BLaER1 treated with 17β-estradiol and CSF1 and Interleukin-3, amounts not matched to agents 10 nM and 100 nM (cell line): ENCODE data around the gene PIK3AP1.

Source experiments
- H3K27ac ChIP-seq, 11 experiments: shearing (Covaris generic); formaldehyde crosslinking; 2 replicates each; pipeline ENCODE4 v1.8.1; 2022
- H3K27me3 ChIP-seq, 11 experiments: shearing (Covaris generic); formaldehyde crosslinking; 2 replicates each; pipeline ENCODE4 v1.8.1; 2022
- H3K36me3 ChIP-seq, 11 experiments: shearing (Covaris generic); formaldehyde crosslinking; 2 replicates each; pipeline ENCODE4 v1.8.1; 2022
- H3K4me1 ChIP-seq, 10 experiments: shearing (Covaris generic); formaldehyde crosslinking; 2 replicates each; pipeline ENCODE4 v1.8.1; 2022
- H3K4me2 ChIP-seq, 11 experiments: shearing (Covaris generic); formaldehyde crosslinking; 2 replicates each; pipeline ENCODE4 v1.8.1; 2022
- H3K4me3 ChIP-seq, 10 experiments: shearing (Covaris generic); formaldehyde crosslinking; 2 replicates each; pipeline ENCODE4 v1.8.1; 2022
- H3K9ac ChIP-seq, 11 experiments: shearing (Covaris generic); formaldehyde crosslinking; 2 replicates each; pipeline ENCODE4 v1.8.1; 2022
- H3K9me3 ChIP-seq, 11 experiments: shearing (Covaris generic); formaldehyde crosslinking; replicated peaks in 1 of 11; 2 replicates each; pipeline ENCODE4 v1.8.1; 2022
- H4K20me1 ChIP-seq, 11 experiments: shearing (Covaris generic); formaldehyde crosslinking; 2 replicates each; pipeline ENCODE4 v1.8.1; 2022
- Cebpa-rat ChIP-seq, 11 experiments: shearing (Covaris generic); IDR thresholded peaks; 2 replicates each; pipeline ENCODE4 v1.8.1; 2022

The PIK3AP1 gene

GRCh38 chr10:96691761-96692160 lies 28.6 kb downstream of the PIK3AP1 start:
- Histone ChIP-seq H4K20me1 (peaks cover 0 to 100% (median 99%) of the 10 kb centered on the region in 11 experiments; a peak in 19 of 22 replicates), H3K4me2 (peak overlapping the region in 6 of 11 experiments; percentile 4 to 98 (median 86); a peak in 7 of 22 replicates), H3K27me3 (no peaks in the 10 kb centered on the region), H3K36me3 (peaks cover 48 to 87% (median 78%) of the 10 kb centered on the region in 11 experiments), H3K4me3 (no peak overlapping the region), H3K9me3 (no peaks in the 10 kb centered on the region), H3K9ac (no peak overlapping the region), H3K4me1 (peaks cover 53 to 100% (median 92%) of the 10 kb centered on the region in 10 experiments), H3K27ac (peak overlapping the region in 3 of 11 experiments; percentile 13 to 35 (median 17); a peak in 3 of 22 replicates)
- TF ChIP-seq Cebpa-rat (IDR thresholded peaks at IDR 0.05) = no peak

- Histone ChIP-seq H3K9me3 (no peaks in the 10 kb centered on the region), H3K27ac (peak overlapping the region in 5 of 11 experiments; percentile 13 to 35 (median 17); a peak in 5 of 22 replicates), H3K9ac (no peak overlapping the region), H3K4me2 (peak overlapping the region in 8 of 11 experiments; percentile 9 to 98 (median 86); a peak in 14 of 22 replicates), H3K27me3 (no peaks in the 10 kb centered on the region), H3K4me1 (peaks cover 53 to 100% (median 92%) of the 10 kb centered on the region in 10 experiments), H4K20me1 (peaks cover 0 to 100% (median 99%) of the 10 kb centered on the region in 11 experiments; a peak in 19 of 22 replicates), H3K36me3 (peaks cover 47 to 88% (median 79%) of the 10 kb centered on the region in 11 experiments), H3K4me3 (no peak overlapping the region)
- no peak for TF ChIP-seq Cebpa-rat (IDR thresholded peaks at IDR 0.05)
Observed at GRCh38 chr10:96690755-96691730, 29.3 kb downstream of the PIK3AP1 start.

DNA sequence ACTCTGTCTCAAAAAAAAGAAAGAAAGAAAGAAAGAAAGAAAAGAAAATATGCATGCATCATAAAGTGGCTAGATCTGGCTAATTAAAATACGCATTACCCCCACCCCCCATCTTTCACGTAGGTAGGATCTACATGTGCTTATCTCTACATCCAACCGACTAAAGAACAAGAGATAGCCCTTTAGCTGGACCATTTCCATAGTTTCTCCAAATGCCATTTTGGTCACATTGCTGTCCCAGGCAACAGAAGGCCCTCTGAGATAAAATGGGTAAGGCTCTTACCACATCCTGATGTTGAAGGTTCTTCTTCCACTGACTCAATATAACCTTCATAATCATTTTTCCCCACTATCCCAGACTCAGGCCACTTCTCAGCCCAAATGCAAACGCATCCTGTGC lies 31.5 kb downstream of the PIK3AP1 start:
- peak overlapping the region; percentile 53 to 98 (median 83) for H3K4me2 ChIP-seq
- no peak for TF ChIP-seq Cebpa-rat (IDR thresholded peaks at IDR 0.05)

GRCh38 chr10:96687317-96688012 lies 32.8 kb downstream of the PIK3AP1 start:
- Histone ChIP-seq H3K27ac (peak overlapping the region; percentile 6 to 65 (median 45); a peak in 17 of 22 replicates), H3K4me1 (peaks cover 59 to 100% (median 85%) of the 10 kb centered on the region in 10 experiments), H3K9ac (peak overlapping the region in 6 of 11 experiments; percentile 9 to 30 (median 18); a peak in 5 of 22 replicates), H3K4me3 (no peak overlapping the region; a peak in 1 of 20 replicates), H3K36me3 (peaks cover 73 to 100% (median 93%) of the 10 kb centered on the region in 11 experiments), H4K20me1 (peaks cover 5 to 100% (median 100%) of the 10 kb centered on the region in 11 experiments; a peak in 19 of 22 replicates), H3K27me3 (no peaks in the 10 kb centered on the region), H3K9me3 (peaks cover 0 to 1% (median 0%) of the 10 kb centered on the region in 11 experiments; a peak in 3 of 22 replicates), H3K4me2 (peak overlapping the region; percentile 60 to 98 (median 83))
- no peak for TF ChIP-seq Cebpa-rat (IDR thresholded peaks at IDR 0.05)

More for the DNA sequence above, 31.5 kb downstream of the PIK3AP1 start:
- Histone ChIP-seq H3K9me3 (no peaks in the 10 kb centered on the region), H3K4me1 (peaks cover 59 to 100% (median 93%) of the 10 kb centered on the region in 10 experiments), H3K27me3 (no peaks in the 10 kb centered on the region), H4K20me1 (peaks cover 5 to 100% (median 100%) of the 10 kb centered on the region in 11 experiments; a peak in 19 of 22 replicates), H3K4me3 (no peak overlapping the region), H3K9ac (no peak overlapping the region), H3K27ac (peak overlapping the region in 8 of 11 experiments; percentile 6 to 65 (median 29); a peak in 10 of 22 replicates), H3K36me3 (peaks cover 70 to 100% (median 93%) of the 10 kb centered on the region in 11 experiments)

DNA sequence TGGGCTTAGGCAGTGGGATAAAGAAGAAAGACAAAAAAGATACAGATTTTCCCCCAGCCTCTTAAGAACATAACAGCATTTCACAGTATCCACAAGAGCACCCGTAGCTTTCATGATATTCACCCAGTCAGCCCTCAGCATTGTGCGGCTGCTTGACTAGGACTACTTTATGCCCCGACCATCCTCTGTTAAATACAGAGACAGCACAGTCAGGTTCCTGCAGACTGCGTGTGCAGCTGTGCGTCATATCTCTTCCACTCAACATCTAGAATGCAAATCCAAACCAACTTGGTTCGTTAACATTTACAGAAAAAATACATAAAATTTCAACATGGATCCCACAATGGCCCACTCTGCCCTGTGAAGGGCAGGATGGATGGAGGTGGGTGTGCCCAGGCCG lies 33.8 kb downstream of the PIK3AP1 start:
- Histone ChIP-seq H3K4me3 (no peak overlapping the region), H3K27me3 (no peaks in the 10 kb centered on the region), H3K4me2 (peak overlapping the region; percentile 9 to 98 (median 83); a peak in 21 of 22 replicates), H3K36me3 (peaks cover 71 to 100% (median 92%) of the 10 kb centered on the region in 11 experiments), H3K9me3 (peaks cover 0 to 9% (median under 1%) of the 10 kb centered on the region in 11 experiments; a peak in 5 of 22 replicates), H4K20me1 (peaks cover 5 to 100% (median 100%) of the 10 kb centered on the region in 11 experiments; a peak in 19 of 22 replicates), H3K27ac (peak overlapping the region; percentile 2 to 58 (median 29); a peak in 12 of 22 replicates), H3K9ac (peak overlapping the region in 1 of 11 experiments; percentile 7; a peak in 1 of 22 replicates), H3K4me1 (peaks cover 59 to 100% (median 87%) of the 10 kb centered on the region in 10 experiments)
- TF ChIP-seq Cebpa-rat (IDR thresholded peaks at IDR 0.05) = no peak

GRCh38 chr10:96685306-96685705 lies 35.0 kb downstream of the PIK3AP1 start:
- TF ChIP-seq Cebpa-rat (IDR thresholded peaks at IDR 0.05) = no peak
- peak overlapping the region; percentile 6 to 98 (median 83) for H3K4me2 ChIP-seq
- H3K4me1 ChIP-seq = peaks cover 59 to 100% (median 76%) of the 10 kb centered on the region in 10 experiments
- no peaks in the 10 kb centered on the region for H3K27me3 ChIP-seq
- H3K4me3 ChIP-seq = no peak overlapping the region
- H3K27ac ChIP-seq = peak overlapping the region in 10 of 11 experiments; percentile 1 to 58 (median 28); a peak in 14 of 22 replicates
- H3K36me3 ChIP-seq = peaks cover 75 to 100% (median 92%) of the 10 kb centered on the region in 11 experiments
- H3K9me3 ChIP-seq = peaks cover 0 to 20% (median 13%) of the 10 kb centered on the region in 11 experiments; a peak in 11 of 22 replicates
- H4K20me1 ChIP-seq = peaks cover 5 to 100% (median 100%) of the 10 kb centered on the region in 11 experiments; a peak in 19 of 22 replicates
- no peak overlapping the region; a peak in 1 of 22 replicates for H3K9ac ChIP-seq

DNA sequence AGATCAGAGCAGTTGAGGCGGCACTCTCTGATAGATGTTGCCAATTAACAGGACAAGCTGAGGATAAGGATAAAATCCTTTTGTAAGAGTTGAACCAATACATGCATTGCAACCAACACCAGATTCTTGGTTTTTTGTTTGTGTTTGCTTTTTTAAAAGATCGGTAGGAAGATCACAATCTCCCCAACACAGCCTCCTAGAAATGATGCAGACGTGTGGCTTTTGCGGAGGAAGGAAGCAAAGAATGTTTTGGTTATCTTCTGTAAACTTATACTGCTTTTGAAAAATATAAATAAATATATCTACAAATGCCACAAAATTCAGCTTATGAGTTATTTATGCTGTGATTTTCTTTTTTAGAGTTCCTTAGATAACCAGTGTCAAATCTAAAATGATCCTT lies 35.5 kb downstream of the PIK3AP1 start:
- Histone ChIP-seq H3K36me3 (peaks cover 75 to 100% (median 92%) of the 10 kb centered on the region in 11 experiments), H3K4me1 (peaks cover 60 to 100% (median 75%) of the 10 kb centered on the region in 10 experiments), H3K9ac (no peak overlapping the region)

More for the DNA sequence above, 35.5 kb downstream of the PIK3AP1 start:
- H3K27me3 ChIP-seq = no peaks in the 10 kb centered on the region
- peaks cover 5 to 100% (median 100%) of the 10 kb centered on the region in 11 experiments; a peak in 19 of 22 replicates for H4K20me1 ChIP-seq
- peak overlapping the region in 10 of 11 experiments; percentile 6 to 98 (median 84); a peak in 16 of 22 replicates for H3K4me2 ChIP-seq
- peaks cover 0 to 21% (median 13%) of the 10 kb centered on the region in 11 experiments; a peak in 11 of 22 replicates for H3K9me3 ChIP-seq
- H3K4me3 ChIP-seq = no peak overlapping the region
- peak overlapping the region in 6 of 11 experiments; percentile 0 to 58 (median 31); a peak in 6 of 22 replicates for H3K27ac ChIP-seq
- no peak for TF ChIP-seq Cebpa-rat (IDR thresholded peaks at IDR 0.05)
